ENCODE data around the gene CCDC138.

Gene CCDC138

GRCh38 chr2:108823286-108823685, 36.7 kb downstream of the CCDC138 start:
- in situ Hi-C loops (cut with HindIII; ENCODE audit: low pct_ligation_motif_present, low pct_unique_long_range_greater_than_20kb, low sequenced_read_pairs) = no loop called here
- no peak for DNase-seq

GRCh38 chr2:108824316-108825070, 37.9 kb downstream of the CCDC138 start:
- in situ Hi-C loops (cut with HindIII; ENCODE audit: low pct_ligation_motif_present, low pct_unique_long_range_greater_than_20kb, low sequenced_read_pairs) = no loop called here
- DNase-seq = no peak

GRCh38 chr2:108825254-108825653, 38.7 kb downstream of the CCDC138 start:
- DNase-seq = no peak
- in situ Hi-C loops (cut with HindIII; ENCODE audit: low pct_ligation_motif_present, low pct_unique_long_range_greater_than_20kb, low sequenced_read_pairs) = no loop called here

- no peak for DNase-seq
- in situ Hi-C loops (cut with HindIII; ENCODE audit: low pct_ligation_motif_present, low pct_unique_long_range_greater_than_20kb, low sequenced_read_pairs) = no loop called here
Measured at GRCh38 chr2:108825736-108826135, 39.2 kb downstream of the CCDC138 start.

- in situ Hi-C loops (cut with HindIII; ENCODE audit: low pct_ligation_motif_present, low pct_unique_long_range_greater_than_20kb, low sequenced_read_pairs) = no loop called here
- no peak for DNase-seq
Measured at GRCh38 chr2:108829578-108830310, 43.2 kb downstream of the CCDC138 start.

- in situ Hi-C loops (cut with HindIII; ENCODE audit: low pct_ligation_motif_present, low pct_unique_long_range_greater_than_20kb, low sequenced_read_pairs) = no loop called here
- no peak for DNase-seq
Measured at GRCh38 chr2:108833219-108833618, 46.6 kb downstream of the CCDC138 start.

GRCh38 chr2:108834620-108835019, 48.0 kb downstream of the CCDC138 start:
- in situ Hi-C loops (cut with HindIII; ENCODE audit: low pct_ligation_motif_present, low pct_unique_long_range_greater_than_20kb, low sequenced_read_pairs) = no loop called here

GRCh38 chr2:108835040-108835439, 48.5 kb downstream of the CCDC138 start:
- in situ Hi-C loops (cut with HindIII; ENCODE audit: low pct_ligation_motif_present, low pct_unique_long_range_greater_than_20kb, low sequenced_read_pairs) = no loop called here
- DNase-seq = no peak

More at GRCh38 chr2:108834620-108835019, 48.0 kb downstream of the CCDC138 start:
- no peak for DNase-seq

- in situ Hi-C loops (cut with HindIII; ENCODE audit: low pct_ligation_motif_present, low pct_unique_long_range_greater_than_20kb, low sequenced_read_pairs) = no loop called here
- DNase-seq = no peak
Measured at GRCh38 chr2:108837198-108837597, 50.6 kb downstream of the CCDC138 start.

GRCh38 chr2:108841506-108841905, 54.9 kb downstream of the CCDC138 start:
- DNase-seq = no peak

GRCh38 chr2:108845923-108846322, 59.4 kb downstream of the CCDC138 start:
- in situ Hi-C loops (cut with HindIII; ENCODE audit: low pct_ligation_motif_present, low pct_unique_long_range_greater_than_20kb, low sequenced_read_pairs) = no loop called here
- no peak for DNase-seq

More at GRCh38 chr2:108841506-108841905, 54.9 kb downstream of the CCDC138 start:
- in situ Hi-C loops (cut with HindIII; ENCODE audit: low pct_ligation_motif_present, low pct_unique_long_range_greater_than_20kb, low sequenced_read_pairs) = no loop called here

- in situ Hi-C loops (cut with HindIII; ENCODE audit: low pct_ligation_motif_present, low pct_unique_long_range_greater_than_20kb, low sequenced_read_pairs) = no loop called here
- no peak for DNase-seq
Measured at GRCh38 chr2:108847000-108847399, 60.4 kb downstream of the CCDC138 start.

- in situ Hi-C loops (cut with HindIII; ENCODE audit: low pct_ligation_motif_present, low pct_unique_long_range_greater_than_20kb, low sequenced_read_pairs) = no loop called here
- no peak for DNase-seq
Measured at GRCh38 chr2:108852375-108852774, 65.8 kb downstream of the CCDC138 start.

- DNase-seq = no peak
- in situ Hi-C loops (cut with HindIII; ENCODE audit: low pct_ligation_motif_present, low pct_unique_long_range_greater_than_20kb, low sequenced_read_pairs) = no loop called here
Measured at GRCh38 chr2:108853421-108853820, 66.8 kb downstream of the CCDC138 start.

GRCh38 chr2:108854484-108854883, 67.9 kb downstream of the CCDC138 start:
- no peak for DNase-seq
- in situ Hi-C loops (cut with HindIII; ENCODE audit: low pct_ligation_motif_present, low pct_unique_long_range_greater_than_20kb, low sequenced_read_pairs) = no loop called here

- peak; percentile 40 for DNase-seq
Measured at GRCh38 chr2:108855194-108855593, 68.6 kb downstream of the CCDC138 start.

GRCh38 chr2:108858894-108859293, 72.3 kb downstream of the CCDC138 start:
- DNase-seq = no peak
- in situ Hi-C loops (cut with HindIII; ENCODE audit: low pct_ligation_motif_present, low pct_unique_long_range_greater_than_20kb, low sequenced_read_pairs) = no loop called here

More at GRCh38 chr2:108855194-108855593, 68.6 kb downstream of the CCDC138 start:
- in situ Hi-C loops (cut with HindIII; ENCODE audit: low pct_ligation_motif_present, low pct_unique_long_range_greater_than_20kb, low sequenced_read_pairs) = no loop called here

- in situ Hi-C loops (cut with HindIII; ENCODE audit: low pct_ligation_motif_present, low pct_unique_long_range_greater_than_20kb, low sequenced_read_pairs) = no loop called here
- DNase-seq = no peak
Measured at GRCh38 chr2:108866041-108866440, 79.5 kb downstream of the CCDC138 start.

GRCh38 chr2:108868911-108869310, 82.3 kb downstream of the CCDC138 start:
- in situ Hi-C loops (cut with HindIII; ENCODE audit: low pct_ligation_motif_present, low pct_unique_long_range_greater_than_20kb, low sequenced_read_pairs) = no loop called here
- DNase-seq = no peak

- in situ Hi-C loops (cut with HindIII; ENCODE audit: low pct_ligation_motif_present, low pct_unique_long_range_greater_than_20kb, low sequenced_read_pairs) = no loop called here
- no peak for DNase-seq
Measured at GRCh38 chr2:108869542-108869941, 83.0 kb downstream of the CCDC138 start.

Data from ACHN (cell line).